ENCODE results near the gene LCP2.
A peak's percentile ranks its signal among the peaks of the same experiment; 100 is the strongest.

Gene LCP2

GRCh38 chr5:170296036-170296934 lies 1.3 kb downstream of the LCP2 start:
- DNase-seq (ENCODE audit: low read depth in 3 of 3): no peak

DNA sequence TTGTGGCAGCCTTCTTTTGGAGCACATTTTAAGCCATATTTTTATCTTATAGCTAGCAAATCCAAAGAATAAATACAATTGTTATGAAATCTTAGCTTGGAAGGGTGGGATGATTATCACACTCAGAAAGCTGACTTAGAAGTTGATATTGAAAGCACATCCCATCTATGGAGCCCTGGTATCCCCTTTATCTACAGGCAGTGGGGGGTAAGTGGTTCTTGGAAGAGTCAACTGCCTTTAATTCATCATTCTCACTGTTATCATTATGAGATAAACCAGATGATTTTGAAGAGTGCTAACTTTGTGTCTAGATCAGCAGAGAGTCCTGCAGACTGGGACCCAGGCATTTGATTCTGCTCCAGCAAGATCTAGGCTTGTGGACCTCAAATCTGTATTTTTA lies 3.0 kb downstream of the LCP2 start:
- DNase-seq (ENCODE audit: low read depth in 3 of 3): no peak

DNA sequence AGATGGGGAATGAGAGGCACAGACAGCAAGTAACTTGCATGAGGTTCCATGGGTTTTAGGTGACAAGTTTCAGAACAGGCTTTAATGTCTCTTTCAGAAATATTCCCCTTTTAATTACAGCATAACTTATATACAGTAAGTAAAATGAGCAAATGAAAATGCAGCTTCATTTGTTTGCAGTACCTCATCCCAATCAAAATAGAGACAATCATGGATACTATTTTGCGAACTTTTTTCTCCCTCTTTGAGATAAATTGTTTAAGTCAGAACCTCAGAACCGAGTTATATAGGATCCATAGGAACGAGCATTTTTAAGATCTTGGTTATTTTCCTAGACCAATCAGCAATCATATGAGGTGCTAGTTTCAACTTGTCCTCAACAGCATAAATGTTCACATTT lies 3.5 kb downstream of the LCP2 start:
- DNase-seq (ENCODE audit: low read depth in 3 of 3): no peak

- no peak for DNase-seq (ENCODE audit: low read depth in 3 of 3)
Measured at GRCh38 chr5:170293273-170293672, 4.3 kb downstream of the LCP2 start.

GRCh38 chr5:170292179-170293104 lies 5.1 kb downstream of the LCP2 start:
- DNase-seq (ENCODE audit: low read depth in 3 of 3): no peak

DNA sequence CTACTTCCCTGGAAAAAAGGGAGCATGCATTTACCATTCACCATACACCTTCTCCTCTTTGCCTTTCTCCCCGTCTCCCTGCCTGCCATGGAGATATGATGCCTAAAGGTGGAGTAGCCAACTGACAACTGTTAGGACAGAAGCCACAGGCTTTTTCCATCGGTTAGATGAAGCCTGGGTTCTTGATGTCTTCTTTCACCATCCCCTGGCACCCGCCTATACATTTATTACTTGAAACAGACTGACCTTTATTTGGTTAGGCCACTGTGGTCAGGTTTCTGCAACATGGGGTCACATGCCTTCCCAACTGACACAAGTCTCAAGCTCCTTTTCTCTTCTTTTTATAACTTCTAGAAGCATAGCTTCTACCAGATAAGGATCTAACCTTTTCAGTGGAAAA lies 7.1 kb downstream of the LCP2 start:
- no peak for DNase-seq (ENCODE audit: low read depth in 3 of 3)

- no peak for DNase-seq (ENCODE audit: low read depth in 3 of 3)
Measured at GRCh38 chr5:170289764-170290163, 7.8 kb downstream of the LCP2 start.

DNA sequence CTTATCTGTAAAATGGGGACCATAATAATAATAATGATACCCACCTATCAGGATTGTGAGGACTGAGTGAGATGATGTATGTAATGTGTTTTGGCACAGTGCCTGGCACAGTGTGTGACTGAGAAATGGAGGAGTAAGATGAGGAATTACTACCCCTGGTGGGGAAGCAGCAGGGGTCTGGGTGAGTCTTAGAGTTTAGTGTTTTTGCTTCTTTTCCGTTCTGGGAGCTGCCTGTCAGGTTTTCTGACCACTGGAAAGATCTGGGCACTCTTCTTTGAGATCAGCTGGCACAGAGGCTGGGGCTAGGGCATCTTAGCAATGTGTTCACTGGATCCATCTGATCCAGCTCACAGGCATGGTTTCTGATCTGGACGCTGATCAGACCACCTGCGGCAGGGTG lies 8.5 kb downstream of the LCP2 start:
- DNase-seq (ENCODE audit: low read depth in 3 of 3): no peak

DNA sequence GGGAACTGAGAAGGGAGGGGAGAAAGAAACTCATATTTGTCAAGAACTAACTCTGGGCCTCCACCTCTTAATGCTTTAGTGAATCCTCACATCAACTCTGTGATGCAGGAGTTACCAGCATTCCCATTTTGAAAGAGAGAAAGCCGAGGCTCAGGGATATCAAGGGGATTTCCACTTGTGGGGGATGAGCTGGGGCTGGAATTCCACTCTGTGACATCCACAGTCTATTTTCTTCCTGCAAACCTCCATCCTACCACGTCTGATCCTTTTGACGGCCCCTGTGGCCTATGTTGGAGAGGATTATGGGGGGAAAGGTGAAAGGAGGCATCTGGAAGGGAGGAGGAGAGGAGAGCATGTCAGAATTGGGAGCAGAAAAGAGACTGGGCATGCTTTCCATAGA lies 9.0 kb downstream of the LCP2 start:
- DNase-seq (ENCODE audit: low read depth in 3 of 3): no peak

DNA sequence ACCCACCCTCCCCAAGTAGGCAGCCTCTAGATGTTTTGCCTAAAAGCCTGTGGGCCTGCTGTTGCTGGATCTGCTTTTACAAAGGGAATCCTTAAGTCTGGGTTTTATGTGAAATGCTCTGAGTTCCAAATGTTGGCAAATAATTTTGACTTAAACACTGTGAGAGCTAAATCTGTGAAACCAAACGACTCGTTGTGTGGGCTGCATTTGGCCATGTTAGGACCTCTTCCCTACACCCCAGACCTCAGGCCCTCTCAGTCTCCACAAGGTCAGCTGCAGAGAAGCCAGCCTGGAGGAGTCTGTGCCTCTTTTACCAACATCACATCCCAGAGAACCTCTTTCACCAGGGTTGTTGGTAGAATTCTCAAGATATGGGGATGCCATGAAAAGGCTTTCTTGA lies 9.4 kb downstream of the LCP2 start:
- no peak for DNase-seq (ENCODE audit: low read depth in 3 of 3)

GRCh38 chr5:170287532-170287931 lies 10.0 kb downstream of the LCP2 start:
- DNase-seq (ENCODE audit: low read depth in 3 of 3): no peak

DNA sequence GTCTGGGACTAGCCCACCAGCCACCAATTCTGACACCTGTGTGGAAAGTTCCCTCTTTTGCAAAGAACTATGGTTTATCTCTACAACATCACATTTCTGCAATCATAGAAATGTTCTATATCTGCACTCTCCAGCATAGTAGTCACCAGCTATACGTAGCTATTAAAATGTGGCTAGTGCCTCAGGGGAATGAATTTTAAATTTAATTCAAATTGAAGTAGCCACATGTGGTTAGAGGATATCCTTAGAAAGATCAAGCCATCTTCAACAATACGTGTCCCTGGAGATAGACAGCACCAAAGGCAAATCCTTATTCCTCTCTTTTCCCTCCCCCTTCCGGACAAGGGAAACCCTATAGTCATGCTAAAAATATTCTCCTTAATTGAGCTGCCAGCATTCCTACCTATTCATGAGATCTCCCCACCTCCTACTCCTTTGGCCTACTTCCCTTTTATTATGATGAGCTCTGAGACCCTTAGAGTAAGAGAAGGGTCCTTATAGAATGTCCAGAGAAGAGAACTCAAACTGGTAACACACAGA lies 11.1 kb downstream of the LCP2 start:
- no peak for DNase-seq (ENCODE audit: low read depth in 3 of 3)

DNA sequence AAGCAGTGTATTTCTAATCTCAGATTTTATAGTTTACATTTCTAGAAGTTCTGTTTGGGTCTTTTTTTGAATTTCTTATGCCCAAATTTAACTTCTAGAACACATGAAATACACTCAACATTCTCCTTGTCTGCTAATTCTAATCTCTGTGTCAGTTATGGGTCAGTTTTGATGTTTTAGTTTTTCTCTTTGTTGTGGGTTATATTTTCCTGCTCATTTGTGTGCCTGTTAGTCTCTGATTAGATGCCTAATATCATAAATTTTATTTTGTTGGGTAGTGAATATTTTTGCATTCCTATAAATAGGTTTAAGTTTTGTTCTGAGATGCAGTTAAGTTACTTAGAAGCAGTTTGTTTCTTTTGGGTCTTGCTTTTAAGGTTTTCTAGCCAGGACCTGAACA lies 12.4 kb downstream of the LCP2 start:
- DNase-seq (ENCODE audit: low read depth in 3 of 3): no peak

DNA sequence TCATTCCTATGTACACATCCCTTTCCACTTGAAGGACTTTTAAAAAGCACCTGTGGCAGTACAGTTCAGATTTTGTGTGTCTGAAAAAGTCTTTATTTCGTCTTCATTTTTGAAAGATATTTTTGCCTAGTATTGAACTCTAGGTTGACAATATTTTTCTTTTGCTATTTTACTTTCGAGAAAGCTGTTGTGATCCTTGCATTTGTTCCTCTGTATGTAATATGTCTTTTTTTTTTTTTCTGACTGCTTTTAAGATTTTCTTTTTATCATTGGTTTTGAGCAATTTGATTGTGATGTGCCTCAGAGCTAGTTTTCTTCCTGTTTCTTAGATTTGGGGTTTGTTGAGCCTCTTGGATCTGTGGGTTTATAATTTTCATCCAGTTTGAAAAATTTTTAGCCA lies 13.3 kb downstream of the LCP2 start:
- DNase-seq (ENCODE audit: low read depth in 3 of 3): no peak

DNA sequence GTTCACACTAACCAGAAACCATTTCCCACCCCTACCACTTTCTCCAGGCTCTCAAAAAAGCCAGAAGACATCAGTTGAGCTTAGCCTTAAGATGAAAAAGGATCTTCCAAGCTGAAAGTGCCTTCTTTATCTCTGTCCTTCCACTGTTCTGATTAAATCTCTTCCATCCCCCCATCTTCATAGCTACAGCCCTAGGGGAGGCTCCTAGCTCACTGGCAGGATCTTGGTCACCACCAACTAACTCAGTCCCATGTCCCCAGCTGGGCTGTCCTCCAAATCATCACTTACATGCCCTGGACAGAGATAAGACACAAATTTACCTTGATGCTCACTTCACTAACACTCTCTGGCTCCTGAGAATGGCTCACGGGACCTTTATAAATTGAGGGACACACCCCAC lies 14.3 kb downstream of the LCP2 start:
- DNase-seq (ENCODE audit: low read depth in 3 of 3): no peak

- DNase-seq (ENCODE audit: low read depth in 3 of 3): no peak
Measured at GRCh38 chr5:170280011-170280493, 17.5 kb downstream of the LCP2 start.

- no peak for DNase-seq (ENCODE audit: low read depth in 3 of 3)
Measured at GRCh38 chr5:170279459-170279817, 18.1 kb downstream of the LCP2 start.

DNA sequence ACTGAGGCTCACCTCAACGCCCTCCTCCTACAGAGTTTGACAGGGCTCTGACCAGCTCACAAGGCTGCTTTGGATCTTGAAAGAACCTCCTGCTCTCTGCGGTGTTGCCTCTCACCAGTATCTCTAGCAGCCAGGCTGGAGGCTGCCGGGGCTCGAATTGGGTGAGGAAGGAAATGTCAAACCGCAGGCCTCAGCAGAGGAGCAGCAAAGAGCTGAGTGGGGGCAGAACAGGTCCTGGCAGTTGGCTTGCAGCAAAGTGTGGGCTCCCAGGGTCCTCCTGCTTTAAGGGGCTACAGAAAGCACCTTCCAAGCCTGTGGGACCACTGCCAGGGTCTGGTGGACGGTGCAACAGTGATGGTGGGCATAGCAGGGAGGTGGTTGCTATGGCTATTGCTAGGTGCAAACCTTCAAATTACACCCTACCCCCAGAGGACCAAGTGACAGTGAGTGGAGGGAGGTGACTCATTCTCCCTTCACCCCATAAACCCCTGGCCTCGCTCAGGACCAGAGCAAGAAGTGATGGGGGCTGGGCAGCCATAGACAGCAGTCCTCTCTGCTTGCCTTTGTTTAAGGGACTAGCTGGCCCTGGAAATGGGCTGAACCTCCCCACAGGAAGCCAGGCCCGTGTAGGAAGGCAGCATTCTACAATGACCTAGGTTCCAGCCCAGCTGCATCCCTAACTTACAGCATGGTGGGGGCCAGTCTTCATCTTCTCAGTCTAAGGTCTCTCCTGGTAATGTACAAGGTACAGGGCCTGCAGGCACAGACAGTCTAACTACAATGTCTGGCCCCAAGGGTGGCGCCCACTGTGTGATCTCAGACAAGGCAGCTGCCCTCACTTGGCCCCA lies 18.7 kb downstream of the LCP2 start:
- peak; percentile 52 to 74 (median 62) for DNase-seq (ENCODE audit: low read depth in 3 of 3)

DNA sequence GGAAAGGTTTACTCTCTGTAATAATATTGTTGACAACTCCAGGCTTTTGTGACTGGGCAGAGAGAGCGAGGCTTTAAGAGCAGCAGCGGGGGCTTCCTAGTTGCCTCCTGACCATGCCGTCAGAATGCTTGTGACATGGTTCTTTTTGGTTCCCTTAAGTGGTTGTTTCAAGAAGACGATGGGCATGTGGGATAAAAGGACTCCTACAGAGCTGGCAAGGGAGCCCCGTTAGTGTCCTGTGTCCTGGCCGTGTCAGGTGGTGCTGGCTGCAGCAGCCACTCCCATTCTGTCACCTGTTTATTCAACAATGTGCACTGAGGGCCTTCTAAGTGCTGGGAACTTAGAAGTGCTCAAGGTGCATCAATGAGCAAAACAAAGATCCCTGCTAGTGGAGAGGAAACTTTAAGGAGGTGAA lies 19.7 kb downstream of the LCP2 start:
- DNase-seq (ENCODE audit: low read depth in 3 of 3): no peak

- no peak for DNase-seq (ENCODE audit: low read depth in 3 of 3)
Measured at GRCh38 chr5:170276140-170276539, 21.4 kb downstream of the LCP2 start.

DNA sequence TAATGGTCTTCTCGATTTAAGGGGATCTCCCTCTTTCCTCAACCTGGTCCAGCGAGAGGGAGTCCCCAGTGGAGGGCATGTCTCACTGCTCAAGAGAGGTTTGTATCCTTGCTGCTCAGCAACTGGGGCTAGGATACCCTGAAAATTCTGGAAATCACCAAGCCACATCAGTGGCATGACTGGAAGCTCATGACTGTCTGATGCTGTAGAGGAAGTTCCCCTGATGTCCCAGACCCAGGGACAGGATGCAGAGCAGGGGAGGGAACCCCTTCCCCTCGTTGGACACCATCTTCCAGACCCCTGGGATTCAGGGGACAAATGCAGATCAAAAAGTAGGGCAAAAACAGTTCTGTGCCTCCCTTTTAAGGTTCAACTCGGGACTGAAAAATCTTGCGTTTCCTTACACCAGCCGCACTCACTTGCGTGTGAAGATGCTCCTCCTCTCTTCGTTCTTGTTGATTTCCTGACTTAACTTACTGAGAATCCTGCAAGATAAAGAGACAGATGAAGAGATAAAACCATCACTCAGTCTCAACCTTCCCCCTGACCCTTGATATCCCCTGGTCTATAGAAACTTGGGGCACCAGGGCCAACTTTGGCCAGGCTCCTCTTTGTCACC lies 22.1 kb downstream of the LCP2 start:
- no peak for DNase-seq (ENCODE audit: low read depth in 3 of 3)

All from stimulated activated CD4-positive, alpha-beta T cell treated with anti-CD3 and anti-CD28 coated beads, TNF-alpha, amount 100 ng/mL, for 4 hours (primary cell).